GM21447 (cell line): ENCODE data around the gene LRRIQ4.
A peak's percentile ranks its signal among the peaks of the same experiment; 100 is the strongest.

Experiments
- ATAC-seq: cut with Tn5 transposase; IDR thresholded peaks from one replicate; pipeline ENCODE4 v1.9.1; 2021; ENCODE audit not compliant: unreplicated experiment

LRRIQ4 gene

DNA sequence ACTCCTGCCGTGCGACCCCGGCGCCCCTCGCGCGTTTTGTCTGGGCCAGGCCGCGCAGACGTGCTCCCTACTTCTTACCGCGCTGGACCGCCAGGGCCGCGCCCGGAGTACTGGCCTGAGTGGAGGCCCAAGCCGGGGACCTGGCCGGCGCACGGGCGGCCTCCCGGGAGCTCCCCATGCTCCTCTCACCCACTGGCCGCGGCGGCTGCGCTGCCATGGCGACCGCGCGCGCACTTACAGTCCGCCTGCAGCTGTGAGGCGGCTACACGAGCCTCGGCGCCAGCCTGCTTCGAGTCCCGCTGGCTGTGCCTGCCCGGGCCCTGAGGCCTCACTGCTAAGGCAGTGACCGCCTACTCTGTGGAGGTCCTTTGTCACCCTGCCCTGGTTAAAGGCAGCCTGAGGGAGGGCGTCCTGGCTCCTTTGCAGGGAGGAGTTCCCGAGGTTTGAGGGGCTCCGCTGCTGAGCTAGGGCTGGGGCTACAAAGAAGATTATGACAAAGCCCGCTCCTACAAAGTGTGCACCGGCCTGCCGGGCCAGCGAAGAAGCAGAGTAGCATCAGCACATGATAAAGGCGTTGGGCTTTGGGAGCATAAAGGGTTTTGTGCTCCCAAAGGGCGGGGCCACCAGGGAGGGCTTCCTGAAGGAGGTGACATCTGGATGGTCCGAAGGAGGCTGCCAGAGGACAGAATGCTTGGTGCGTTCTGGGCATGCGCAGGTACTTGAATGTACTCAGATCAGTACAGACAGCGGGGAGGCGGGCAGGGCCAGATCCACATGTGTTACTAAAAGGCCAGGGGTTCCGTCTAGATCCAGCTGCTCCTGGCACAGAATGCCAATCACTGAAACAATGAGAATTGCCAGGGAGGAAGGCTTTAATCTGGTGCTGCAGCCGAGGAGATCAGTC lies at the start of gene LRRIQ4, which contains the start of gene LRRC34:
TSS of gene LRRIQ4 (plus strand) at position 539 of the 904 bp plus-strand sequence. CDS start 9,052 bp downstream, outside the sequence.
TSS of gene LRRC34 (minus strand) at position 573 of the 904 bp plus-strand sequence. CDS start at position 217, 356 bp downstream.
- ATAC-seq = peak; percentile 63

DNA sequence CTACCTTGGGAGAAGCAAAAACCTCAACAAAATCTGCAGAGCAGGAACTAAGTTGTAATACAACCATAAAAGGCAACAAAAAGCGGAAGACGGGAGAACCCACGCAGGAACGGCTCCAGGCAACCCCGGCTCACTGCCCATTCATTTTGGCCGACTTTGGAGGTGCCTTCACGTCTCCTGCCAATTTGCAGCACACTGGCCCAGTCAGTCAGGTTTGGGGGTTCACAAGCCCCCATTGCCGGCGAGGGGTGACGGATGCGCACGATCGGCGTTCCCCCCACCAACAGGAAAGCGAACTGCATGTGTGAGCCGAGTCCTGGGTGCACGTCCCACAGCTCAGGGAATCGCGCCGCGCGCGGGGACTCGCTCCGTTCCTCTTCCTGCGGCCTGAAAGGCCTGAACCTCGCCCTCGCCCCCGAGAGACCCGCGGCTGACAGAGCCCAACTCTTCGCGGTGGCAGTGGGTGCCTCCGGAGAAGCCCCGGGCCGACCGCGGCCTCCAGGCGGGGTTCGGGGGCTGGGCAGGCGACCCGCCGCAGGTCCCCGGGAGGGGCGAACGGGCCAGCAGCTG lies 48.3 kb upstream of the LRRIQ4 start:
- ATAC-seq = peak; percentile 42

DNA sequence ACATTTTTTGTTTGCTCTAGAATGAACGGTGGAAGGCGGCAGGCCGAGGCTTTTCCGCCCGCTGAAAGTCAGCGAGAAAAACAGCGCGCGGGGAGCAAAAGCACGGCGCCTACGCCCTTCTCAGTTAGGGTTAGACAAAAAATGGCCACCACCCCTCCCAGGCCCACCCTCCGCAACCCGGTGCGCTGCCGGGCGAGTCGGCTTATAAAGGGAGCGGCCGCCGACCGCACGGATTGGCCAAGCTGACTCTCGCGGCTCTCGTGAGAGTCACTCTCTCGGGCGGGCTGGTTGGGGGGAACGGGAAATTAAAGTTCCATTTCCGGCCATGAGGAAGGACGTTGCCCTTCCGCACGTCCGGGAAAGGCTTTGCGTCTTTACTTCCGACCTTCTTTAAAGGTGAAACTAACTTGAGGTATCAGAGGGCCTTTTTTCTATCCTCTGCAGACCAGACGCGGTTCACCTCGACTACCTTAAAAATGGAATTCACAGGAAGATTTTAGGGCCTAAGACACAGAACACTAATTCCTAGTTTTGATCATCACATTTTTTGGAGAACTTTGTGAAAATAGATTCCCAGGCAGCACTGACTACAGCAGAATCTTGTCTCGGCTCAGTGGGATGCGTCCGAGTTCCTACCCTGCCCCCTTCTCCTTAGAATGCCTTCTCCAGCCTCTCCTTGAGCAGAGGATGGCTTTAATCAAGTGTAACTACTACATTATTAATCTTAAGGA lies 47.6 kb upstream of the LRRIQ4 start, which contains the start of gene TERC:
TSS of gene TERC (minus strand) at position 179 of the 731 bp plus-strand sequence.
- ATAC-seq = peak; percentile 63

DNA sequence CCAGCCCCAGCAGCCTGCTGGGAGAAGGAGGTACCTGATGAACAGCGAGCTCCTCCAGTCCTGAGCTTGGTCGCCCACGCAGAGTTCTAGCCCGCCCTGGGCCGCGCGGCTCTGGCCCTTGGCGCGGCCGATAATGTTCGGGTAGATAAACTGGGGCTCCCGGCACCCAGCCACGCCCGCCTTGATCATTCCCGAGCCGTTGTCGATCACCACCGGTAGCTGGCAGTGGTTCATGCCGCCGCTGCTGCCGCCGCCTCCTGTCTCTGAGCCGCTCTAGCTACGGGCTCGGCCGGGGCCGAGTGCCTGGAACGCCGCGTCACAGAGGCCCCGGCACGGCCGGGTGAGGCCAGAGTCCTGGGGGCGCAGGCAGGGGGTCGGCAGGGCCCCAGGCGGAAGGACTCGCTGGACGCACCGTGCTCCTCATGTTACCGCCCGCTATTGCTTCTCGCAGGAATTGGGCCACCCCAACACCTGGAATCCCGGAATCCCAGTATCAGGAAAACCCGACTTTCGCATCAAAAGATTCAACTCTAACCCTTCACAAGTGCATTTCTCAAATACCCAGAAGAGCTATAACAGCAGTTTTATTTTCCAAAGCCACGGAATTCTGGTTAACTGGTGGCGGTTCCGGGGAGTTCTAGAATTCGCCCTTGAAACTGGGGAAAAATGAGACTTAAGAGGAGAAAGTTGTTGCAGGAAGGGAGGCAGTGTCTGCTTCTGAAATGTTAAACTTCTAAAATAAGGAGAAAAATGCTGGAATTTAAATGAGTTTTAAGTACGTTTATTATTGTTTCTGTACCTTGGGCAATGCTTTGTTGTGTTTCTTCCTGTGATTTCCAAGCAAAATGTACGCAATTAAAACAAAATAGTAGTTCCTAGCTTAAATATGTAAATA lies 43.1 kb upstream of the LRRIQ4 start, which contains the start of gene ACTRT3:
TSS of gene ACTRT3 (minus strand) at position 275 of the 895 bp plus-strand sequence. CDS start at position 234, 41 bp downstream.
- ATAC-seq = peak; percentile 11

DNA sequence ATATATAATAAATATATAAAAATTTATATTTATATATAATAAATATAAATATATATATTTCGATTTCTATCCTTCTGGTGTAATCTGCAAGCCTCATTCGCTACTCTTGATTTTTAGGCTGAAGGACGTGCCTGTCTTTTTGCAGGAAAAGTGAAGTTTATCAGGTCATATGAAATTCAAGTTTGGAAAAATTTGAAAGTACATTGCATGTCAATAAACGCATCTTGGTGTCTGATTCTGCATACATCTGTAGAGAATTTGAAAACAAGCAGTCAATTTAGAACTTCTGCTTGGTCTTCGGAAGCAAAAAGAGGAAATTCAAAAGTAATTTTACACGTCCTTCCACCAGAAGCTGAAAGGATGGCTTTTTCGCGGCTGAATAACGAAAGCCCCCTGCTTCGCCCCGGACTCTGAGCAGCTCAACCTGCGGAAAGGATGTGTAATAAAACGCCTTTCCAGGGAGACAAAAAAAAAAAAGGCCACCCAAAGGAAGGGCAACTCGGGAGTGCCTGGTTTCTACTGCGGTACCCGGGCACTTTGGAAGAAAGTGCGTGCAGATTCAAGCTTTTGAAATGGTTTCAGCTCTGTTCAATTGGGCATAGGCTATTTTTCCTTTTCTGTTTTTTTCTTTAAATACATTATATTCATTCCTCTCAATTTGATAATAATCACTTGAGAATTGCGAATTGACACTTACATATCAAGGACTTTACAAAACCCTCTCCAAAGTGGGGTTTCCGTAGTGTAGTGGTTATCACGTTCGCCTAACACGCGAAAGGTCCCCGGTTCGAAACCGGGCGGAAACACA lies 41.0 kb upstream of the LRRIQ4 start:
- peak; percentile 13 for ATAC-seq

DNA sequence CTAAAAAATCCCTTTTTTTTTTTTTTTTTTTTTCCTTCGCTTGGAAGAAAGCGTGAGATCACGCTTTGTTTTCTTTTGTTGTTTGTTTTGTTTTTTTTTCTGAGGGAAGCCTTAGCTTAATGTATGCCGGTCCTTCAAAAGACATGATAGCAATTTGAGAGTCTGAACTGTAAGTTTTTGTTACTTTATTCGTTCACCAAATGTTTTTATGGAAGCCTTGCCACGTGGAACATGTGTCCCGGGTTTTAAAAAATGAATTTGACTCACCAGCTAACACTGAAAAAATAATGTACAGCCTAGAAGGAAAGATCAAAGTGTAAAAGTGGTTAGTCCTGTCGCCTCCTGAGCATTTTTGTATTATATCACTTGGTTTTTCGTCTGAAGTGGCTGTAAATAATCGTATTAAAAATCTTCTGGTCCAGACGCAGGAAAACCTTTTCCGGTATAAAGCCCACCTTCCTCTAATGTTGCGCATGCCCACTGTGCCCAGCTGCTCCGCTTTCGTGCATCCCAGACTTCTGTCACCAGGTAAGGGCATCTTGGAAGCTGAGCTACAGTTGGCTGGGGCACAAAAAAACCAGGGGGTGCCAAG lies 40.3 kb upstream of the LRRIQ4 start:
- ATAC-seq = peak; percentile 29

DNA sequence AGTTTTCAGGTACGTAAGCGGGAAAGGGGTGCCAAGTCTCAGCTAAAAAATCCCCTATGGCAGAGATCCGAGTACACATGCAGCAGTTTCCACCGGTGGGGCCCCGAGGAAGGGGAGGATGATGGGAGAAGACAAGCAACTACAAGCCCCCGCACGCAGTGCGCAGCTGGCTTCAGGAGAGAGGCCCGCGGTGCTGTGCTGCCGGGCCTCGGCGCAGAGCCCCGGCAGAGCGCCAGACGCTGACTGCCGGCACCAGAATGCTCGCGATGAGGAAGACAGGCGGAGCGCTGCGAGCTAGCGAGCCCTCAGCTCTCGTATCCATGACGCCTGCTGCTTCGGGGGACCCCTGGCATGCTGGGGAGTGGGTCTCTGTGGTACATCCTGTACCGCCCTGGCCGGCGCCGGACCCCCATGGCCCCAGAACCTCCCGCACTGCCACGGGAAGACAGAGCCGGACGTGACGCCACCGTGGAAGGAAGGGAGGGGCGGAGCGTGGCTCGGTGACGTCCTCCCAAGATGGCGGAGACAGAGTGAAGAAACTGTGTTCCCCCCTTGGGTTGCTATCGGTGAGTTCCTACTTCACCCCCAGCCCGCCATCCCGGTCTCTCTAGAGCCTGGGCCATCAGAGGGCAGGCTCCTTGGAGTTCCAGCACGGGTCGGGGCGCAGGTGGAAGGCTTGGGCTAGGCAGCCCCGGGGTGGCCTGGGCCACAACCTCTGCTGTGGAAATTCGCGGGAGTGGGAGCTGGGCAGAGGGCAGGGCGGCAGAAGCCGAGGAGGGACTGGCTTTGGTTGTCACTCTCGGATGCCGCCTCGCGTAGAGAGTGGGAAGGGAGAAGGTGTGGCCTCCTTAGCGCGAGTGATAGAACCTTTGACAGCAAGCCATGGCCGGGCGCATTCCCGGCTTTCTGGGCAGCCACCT lies 39.5 kb upstream of the LRRIQ4 start, which contains the start of gene MYNN:
TSS of gene MYNN (plus strand) at position 500 of the 920 bp plus-strand sequence. CDS start 900 bp downstream, outside the sequence.
- peak; percentile 82 for ATAC-seq

DNA sequence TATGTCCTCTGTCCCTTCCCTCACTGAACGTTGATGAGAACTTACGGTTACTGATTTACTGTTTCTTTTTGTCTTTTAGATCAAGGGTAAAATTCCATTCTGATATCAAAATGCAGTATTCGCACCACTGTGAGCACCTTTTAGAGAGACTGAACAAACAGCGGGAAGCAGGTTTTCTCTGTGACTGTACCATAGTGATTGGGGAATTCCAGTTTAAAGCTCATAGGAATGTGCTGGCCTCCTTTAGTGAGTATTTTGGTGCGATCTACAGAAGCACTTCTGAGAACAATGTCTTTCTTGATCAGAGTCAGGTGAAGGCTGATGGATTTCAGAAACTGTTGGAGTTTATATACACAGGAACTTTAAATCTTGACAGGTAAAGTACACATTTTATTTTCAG lies 38.5 kb upstream of the LRRIQ4 start:
- no peak for ATAC-seq

DNA sequence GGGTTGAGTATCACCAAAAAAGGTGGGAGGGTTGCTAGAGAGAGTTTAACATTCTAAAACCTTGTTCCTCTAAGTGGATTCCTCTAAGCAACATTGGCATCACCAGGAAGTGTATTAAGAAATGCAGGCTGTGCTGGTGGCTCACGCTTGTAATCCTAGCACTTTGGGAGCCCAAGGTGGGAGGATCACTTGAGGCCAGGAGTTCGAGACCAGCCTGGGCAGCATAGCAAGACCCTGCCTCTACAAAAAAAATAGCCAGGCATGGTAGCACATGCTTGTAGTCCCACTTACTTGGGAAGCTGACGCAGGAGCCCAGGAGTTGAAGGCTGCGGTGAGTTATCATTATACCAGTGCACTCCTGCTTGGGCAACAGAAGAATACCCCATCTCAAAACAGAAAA lies 34.8 kb upstream of the LRRIQ4 start:
- ATAC-seq = no peak

DNA sequence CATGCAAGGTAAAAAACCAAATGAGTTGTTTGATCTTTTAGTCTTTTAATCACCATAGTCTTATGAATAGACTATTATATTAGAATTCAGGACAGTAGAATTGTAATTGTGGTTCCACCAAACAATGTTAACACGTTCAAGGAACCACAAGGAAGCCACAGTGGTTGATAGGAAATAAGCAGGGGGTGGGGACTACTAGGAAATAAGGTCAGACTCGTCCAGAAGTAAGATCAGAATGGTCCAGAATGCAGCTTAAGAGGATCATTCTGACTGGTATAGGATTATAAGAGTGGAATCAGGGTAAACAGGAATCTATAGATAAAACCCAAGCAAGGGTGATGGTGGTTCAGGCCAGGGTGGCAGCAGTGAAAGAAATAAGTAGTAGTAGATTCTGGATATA lies 31.9 kb upstream of the LRRIQ4 start:
- no peak for ATAC-seq

DNA sequence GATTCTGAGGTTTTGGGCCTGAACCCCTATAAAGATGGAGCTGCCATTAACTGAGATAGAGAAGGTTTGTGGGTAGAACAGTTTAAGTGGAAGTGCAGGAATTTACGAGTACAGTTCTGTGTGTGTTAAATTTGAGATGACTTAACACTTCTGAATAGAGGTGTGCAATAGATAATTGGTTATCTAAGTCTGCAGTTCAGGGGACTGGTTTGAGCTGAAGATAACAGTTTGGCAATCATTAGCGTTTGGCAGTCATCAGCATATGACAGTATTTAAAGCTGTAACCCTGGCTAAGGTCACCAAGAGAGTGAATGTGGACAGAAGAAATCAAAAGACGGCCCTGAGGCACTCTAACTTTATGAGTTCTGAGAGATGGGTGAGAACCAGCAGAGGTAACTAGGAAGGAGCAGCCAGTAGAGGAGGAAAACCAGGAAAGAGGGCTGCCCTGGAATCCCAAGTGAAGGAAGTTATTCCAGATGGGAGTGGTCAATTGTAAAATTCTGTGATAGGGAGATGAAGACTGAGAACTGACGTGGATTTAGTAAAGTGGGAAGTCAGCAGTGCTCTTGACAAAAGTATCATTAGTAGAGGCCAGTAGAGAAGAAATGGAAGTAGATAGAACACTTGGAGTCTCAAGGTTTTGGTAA lies 31.3 kb upstream of the LRRIQ4 start:
- ATAC-seq = no peak

DNA sequence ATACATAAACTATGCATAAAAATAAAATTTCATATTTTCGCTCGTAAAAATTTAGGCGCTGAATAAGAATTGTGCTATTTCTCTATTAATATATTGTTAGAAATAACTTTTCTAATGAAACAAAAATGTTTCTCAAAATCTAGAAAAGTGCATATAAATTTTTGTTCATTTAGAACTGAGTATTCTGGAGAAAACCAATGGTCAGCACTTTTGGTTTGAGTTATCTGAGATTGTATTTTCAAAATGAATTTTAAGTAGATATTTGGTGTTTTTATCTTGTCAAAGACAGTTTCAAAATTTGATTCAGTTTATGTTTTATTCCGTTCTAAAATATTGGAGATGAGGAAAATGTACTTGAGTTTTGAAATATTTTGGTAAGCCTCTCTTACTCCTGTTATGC lies 25.6 kb upstream of the LRRIQ4 start:
- ATAC-seq = no peak

DNA sequence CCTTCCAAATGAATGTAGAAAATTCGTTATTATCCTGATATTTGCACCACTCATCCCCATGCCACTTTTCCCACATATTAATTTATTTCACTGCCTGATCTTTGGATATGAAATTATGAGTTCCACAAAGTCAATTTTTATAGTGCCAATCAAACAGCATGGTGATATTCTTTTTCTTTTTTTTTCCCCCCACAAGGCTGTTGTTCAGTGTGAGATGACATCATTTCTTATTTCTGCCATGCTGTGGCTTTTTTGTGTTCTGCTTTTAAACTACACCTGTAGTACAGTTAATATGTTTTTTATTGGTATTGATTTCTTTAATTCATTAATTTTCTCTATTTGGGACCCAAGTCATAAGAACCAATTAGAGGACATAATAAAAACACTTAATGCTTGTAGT lies 24.9 kb upstream of the LRRIQ4 start:
- ATAC-seq = no peak

DNA sequence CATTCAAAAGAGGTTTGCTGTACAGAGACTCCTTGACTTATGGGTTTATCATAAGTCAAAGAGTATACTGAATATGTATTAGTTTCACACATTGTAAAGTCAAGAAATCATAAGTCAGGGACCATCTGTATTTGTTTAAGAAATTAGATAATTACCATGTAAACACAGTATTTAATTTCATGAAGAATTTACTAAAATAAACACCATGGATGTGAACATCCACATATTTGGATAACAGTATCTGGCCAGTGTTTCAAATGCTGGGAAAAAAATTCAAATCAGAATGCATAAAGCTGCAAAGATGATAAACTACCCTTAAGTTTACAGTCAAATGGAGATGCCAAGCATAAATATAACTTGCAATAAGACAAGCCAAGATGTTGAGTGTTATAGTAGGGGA lies 22.5 kb upstream of the LRRIQ4 start:
- ATAC-seq = no peak

DNA sequence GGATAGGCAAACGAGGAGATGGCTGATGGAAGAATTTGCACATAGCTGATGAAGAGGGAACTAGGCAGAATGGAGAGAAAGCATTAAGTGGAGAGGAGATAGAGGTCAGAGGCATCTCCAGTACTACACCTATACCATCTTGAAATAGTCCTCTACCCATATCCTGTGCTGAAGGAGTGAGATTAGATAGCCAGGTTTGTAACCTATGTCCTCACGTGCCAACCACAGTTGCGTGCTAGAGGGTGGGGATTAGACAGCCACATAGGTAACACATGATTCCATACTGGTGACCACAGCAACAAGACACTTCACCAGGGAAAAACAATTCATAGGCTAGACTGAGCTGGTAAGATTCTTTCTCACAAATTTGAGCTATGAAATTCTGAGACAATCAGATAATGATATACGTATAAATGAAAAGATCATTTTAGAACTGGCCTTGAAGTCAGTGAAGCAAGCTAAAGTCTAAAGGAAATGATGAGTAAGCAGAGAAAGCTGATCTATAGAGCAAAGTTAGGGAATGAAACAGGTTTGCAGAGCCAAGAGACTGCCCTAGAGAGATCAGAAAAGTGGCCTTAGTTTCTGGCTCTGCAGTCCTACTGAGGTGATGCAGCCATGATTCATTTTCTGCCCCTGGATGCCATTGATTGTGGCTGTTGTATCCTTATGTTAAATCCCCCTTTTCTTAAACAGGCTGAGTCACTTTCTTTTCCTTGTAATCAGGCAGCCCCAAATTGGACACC lies 21.8 kb upstream of the LRRIQ4 start:
- ATAC-seq = no peak

DNA sequence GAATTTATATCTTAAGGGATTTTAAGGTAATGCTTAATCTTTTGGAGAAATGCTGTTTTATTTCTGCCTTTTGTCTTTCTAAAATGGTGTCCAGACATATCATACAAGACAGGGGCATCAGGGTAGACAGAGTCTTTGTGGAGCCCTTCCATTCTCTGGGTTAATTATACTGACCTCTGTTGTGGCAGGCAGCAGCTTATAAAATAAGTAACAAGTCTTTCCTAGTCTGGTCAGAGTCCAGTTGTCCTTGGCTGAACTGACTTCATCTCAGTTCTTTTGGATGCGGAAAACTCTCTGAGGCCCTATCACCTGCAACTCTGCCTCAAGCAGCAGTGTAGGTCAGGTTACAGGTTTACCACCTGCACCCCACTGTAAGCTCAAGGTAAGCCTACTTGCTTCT lies 20.3 kb upstream of the LRRIQ4 start:
- no peak for ATAC-seq

DNA sequence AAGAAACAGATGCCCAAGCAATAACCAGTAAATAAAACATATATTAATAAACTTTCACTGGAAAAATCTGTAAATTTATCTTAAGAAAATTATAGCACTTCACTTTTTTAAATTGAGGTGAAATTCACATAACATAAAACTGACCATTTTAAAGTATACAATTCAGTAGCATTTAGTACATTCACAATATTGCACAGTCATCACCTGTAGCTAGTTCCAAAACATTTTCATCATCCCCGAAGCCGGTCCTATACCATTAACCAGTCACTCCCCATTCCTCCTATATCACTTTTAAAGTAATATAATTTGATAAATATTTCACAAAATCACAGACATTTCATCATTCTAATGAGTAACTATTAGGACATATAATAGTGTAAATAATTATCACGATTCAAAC lies 8.0 kb upstream of the LRRIQ4 start:
- ATAC-seq = no peak
